GM19438 (cell line): ENCODE results near the gene CDH23.

Experiments
- ATAC-seq: cut with Tn5 transposase; IDR thresholded peaks from one replicate; pipeline ENCODE4 v1.9.1; 2021; ENCODE audit warnings: low read depth; ENCODE audit not compliant: unreplicated experiment

The CDH23 gene

GRCh38 chr10:71727738-71728737 is 331.3 kb downstream of the CDH23 start:
- ATAC-seq: peak; percentile 52

GRCh38 chr10:71729161-71729636 is 332.5 kb downstream of the CDH23 start:
- no peak for ATAC-seq

GRCh38 chr10:71731791-71732190 is 335.1 kb downstream of the CDH23 start:
- ATAC-seq: no peak

- ATAC-seq: no peak
These were observed 338.1 kb downstream of the CDH23 start for GRCh38 chr10:71734797-71735196.

GRCh38 chr10:71735709-71736569 is 339.2 kb downstream of the CDH23 start:
- no peak for ATAC-seq

GRCh38 chr10:71736570-71736952 is 339.8 kb downstream of the CDH23 start:
- no peak for ATAC-seq

GRCh38 chr10:71737001-71737833 is 340.5 kb downstream of the CDH23 start:
- ATAC-seq: no peak

GRCh38 chr10:71737834-71738197 is 341.1 kb downstream of the CDH23 start:
- ATAC-seq: no peak

- no peak for ATAC-seq
These were observed 342.7 kb downstream of the CDH23 start for GRCh38 chr10:71739358-71739900.

GRCh38 chr10:71740069-71740653 is 343.4 kb downstream of the CDH23 start:
- no peak for ATAC-seq

GRCh38 chr10:71741029-71741428 is 344.3 kb downstream of the CDH23 start:
- no peak for ATAC-seq

GRCh38 chr10:71741671-71742070 is 345.0 kb downstream of the CDH23 start:
- no peak for ATAC-seq

- no peak for ATAC-seq
These were observed 345.8 kb downstream of the CDH23 start for GRCh38 chr10:71742301-71743088.

- no peak for ATAC-seq
These were observed 346.5 kb downstream of the CDH23 start for GRCh38 chr10:71743089-71743838.

GRCh38 chr10:71743866-71744265 is 347.1 kb downstream of the CDH23 start:
- no peak for ATAC-seq

GRCh38 chr10:71744897-71745663 is 348.4 kb downstream of the CDH23 start:
- ATAC-seq: no peak

GRCh38 chr10:71745664-71746250 is 349.0 kb downstream of the CDH23 start:
- no peak for ATAC-seq
